ENCODE data around the gene HSD17B14. TPM values are rescaled to one million over a fixed set of nuclear protein-coding genes. Genes with fewer than 3 reads are reported as not detected.
"Not testable (repeated sequence)": the region's sequence is repeated elsewhere in the genome, so short reads cannot be mapped to it uniquely, and the experiment has no call there.

Gene HSD17B14
- total and polyA plus RNA-seq, 2 experiments from 2014 or later, result 8.4 to 11.7 TPM

DNA sequence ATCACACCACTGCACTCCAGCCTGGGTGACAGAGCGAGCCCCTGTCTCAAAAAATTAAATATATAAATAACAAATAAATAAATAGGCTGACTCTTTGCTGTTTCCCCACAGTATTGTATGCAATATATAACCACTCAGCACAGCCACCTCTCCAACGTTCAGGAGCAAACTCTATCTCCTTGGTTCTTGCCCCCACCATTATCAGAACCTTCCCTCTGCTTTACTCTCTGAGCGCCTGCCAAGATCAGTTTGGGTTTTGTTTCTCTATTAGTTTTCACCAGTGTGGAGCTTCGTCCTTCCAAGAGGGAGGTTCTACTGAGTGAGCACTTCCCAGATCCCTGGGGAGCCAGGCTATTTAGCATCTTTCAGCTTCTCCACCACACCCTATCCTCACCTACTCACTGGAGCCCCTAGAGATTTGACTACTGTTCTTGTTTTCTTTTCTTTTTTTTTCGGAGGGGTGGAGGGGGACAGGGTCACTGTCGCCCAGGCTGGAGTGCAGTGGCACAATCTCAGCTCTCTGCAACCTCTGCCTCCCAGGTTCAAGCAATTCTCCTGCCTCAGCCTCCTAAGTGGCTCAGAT is 68.0 kb downstream of the HSD17B14 start:
- H2AFZ ChIP-seq; H3K9me2 ChIP-seq (ENCODE audit: insufficient read depth); H3K27ac Mint-ChIP-seq; H3K4me1 ChIP-seq (ENCODE audit: insufficient read depth); H3K27ac ChIP-seq (ENCODE audit: low read depth); H3K4me2 ChIP-seq; H3K9me3 Mint-ChIP-seq; H3K36me3 Mint-ChIP-seq (ENCODE audit: low read depth); H3K4me3 ChIP-seq; H3K4me3 Mint-ChIP-seq; DNase-seq (ENCODE audit: low spot score); H4K20me1 ChIP-seq (replicated peaks; ENCODE audit: insufficient read depth); H3K36me3 ChIP-seq (ENCODE audit: insufficient read depth); H3K79me2 ChIP-seq (replicated peaks; ENCODE audit: insufficient read depth); H3K27me3 Mint-ChIP-seq (ENCODE audit: insufficient read depth, low read depth, poor library complexity); H3F3A ChIP-seq (replicated peaks; ENCODE audit: low read depth); H3K27me3 ChIP-seq (ENCODE audit: insufficient read depth): not testable (repeated sequence)
- peak; percentile 71 for ATAC-seq
- H3K4me1 Mint-ChIP-seq, result peaks cover 12% of the 10 kb centered on the region

DNA sequence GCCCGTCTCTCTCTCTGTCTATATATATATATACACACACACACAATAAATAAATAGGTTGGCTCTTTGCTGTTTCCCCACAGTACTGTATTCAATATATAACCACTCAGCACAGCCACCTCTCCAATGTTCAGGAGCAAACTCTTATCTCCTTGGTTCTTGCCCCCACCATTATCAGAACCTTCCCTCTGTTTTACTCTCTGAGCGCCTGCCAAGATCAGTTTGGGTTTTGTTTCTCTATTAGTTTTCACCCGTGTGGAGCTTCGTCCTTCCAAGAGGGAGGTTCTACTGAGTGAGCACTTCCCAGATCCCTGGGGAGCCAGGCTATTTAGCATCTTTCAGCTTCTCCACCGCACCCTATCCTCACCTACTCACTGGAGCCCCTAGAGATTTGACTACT is 70.5 kb downstream of the HSD17B14 start:
- not testable (repeated sequence) for DNase-seq (ENCODE audit: low spot score); H3K79me2 ChIP-seq (replicated peaks; ENCODE audit: insufficient read depth); H3K4me2 ChIP-seq; H3K27me3 ChIP-seq (ENCODE audit: insufficient read depth); H3K36me3 Mint-ChIP-seq (ENCODE audit: low read depth); H3K4me1 ChIP-seq (ENCODE audit: insufficient read depth); H3K4me3 ChIP-seq; H3K27me3 Mint-ChIP-seq (ENCODE audit: insufficient read depth, low read depth, poor library complexity); H3K36me3 ChIP-seq (ENCODE audit: insufficient read depth); H3K9me2 ChIP-seq (ENCODE audit: insufficient read depth); H2AFZ ChIP-seq; H3K4me1 Mint-ChIP-seq; H3K9me3 Mint-ChIP-seq; H3F3A ChIP-seq (replicated peaks; ENCODE audit: low read depth); H3K27ac ChIP-seq (ENCODE audit: low read depth); H3K4me3 Mint-ChIP-seq; H3K27ac Mint-ChIP-seq; H4K20me1 ChIP-seq (replicated peaks; ENCODE audit: insufficient read depth)
- peak; percentile 34; the same call in 1 of the 3 replicates for ATAC-seq

Small RNA genes lying within 50 kb of the gene (small RNA-seq; reads per million reads assigned to genes)
- gene RNU6-317P (ENCODE audit: low replicate concordance), result not detected

Other genes with a start within 250 kb of the HSD17B14 start
Only the 30 nearest of the 33 such genes appear.
- gene FAM83E, start 221.4 kb downstream of the HSD17B14 start, total RNA-seq (2014; rRNA removed; shearing (Covaris generic)), result 2.3 and 4.5 TPM in 2 replicates
- 0.90 and 1.0 TPM in 2 replicates for gene FAM83E, start 221.4 kb downstream of the HSD17B14 start, polyA plus RNA-seq (2016; fragmentation: Nextera tagmentation; extraction: Ambion mirVana)
- 1,660 and 1,898 TPM in 2 replicates for gene RPL18, start 217.3 kb downstream of the HSD17B14 start, total RNA-seq (2014; rRNA removed; shearing (Covaris generic))
- 2,011 and 2,172 TPM in 2 replicates for gene RPL18, start 217.3 kb downstream of the HSD17B14 start, polyA plus RNA-seq (2016; fragmentation: Nextera tagmentation; extraction: Ambion mirVana)
- 39.8 and 50.3 TPM in 2 replicates for gene SPHK2, start 217.0 kb downstream of the HSD17B14 start, total RNA-seq (2014; rRNA removed; shearing (Covaris generic))
- 18.3 TPM in 2 replicates for gene SPHK2, start 217.0 kb downstream of the HSD17B14 start, polyA plus RNA-seq (2016; fragmentation: Nextera tagmentation; extraction: Ambion mirVana)
- 5.7 and 5.9 TPM in 2 replicates for gene DBP, start 199.1 kb downstream of the HSD17B14 start, total RNA-seq (2014; rRNA removed; shearing (Covaris generic))
- 5.0 and 6.3 TPM in 2 replicates for gene DBP, start 199.1 kb downstream of the HSD17B14 start, polyA plus RNA-seq (2016; fragmentation: Nextera tagmentation; extraction: Ambion mirVana)
- gene CA11, start 190.3 kb downstream of the HSD17B14 start, total RNA-seq (2014; rRNA removed; shearing (Covaris generic)), result 8.8 and 9.8 TPM in 2 replicates
- gene CA11, start 190.3 kb downstream of the HSD17B14 start, polyA plus RNA-seq (2016; fragmentation: Nextera tagmentation; extraction: Ambion mirVana), result 29.7 and 38.8 TPM in 2 replicates
- 0.82 and 0.94 TPM in 2 replicates for gene NTN5, start 163.5 kb downstream of the HSD17B14 start, total RNA-seq (2014; rRNA removed; shearing (Covaris generic))
- 0.38 and 0.52 TPM in 2 replicates for gene NTN5, start 163.5 kb downstream of the HSD17B14 start, polyA plus RNA-seq (2016; fragmentation: Nextera tagmentation; extraction: Ambion mirVana)
- gene FUT2, start 140.5 kb downstream of the HSD17B14 start, total RNA-seq (2014; rRNA removed; shearing (Covaris generic)), result 2.2 and 5.6 TPM in 2 replicates
- gene FUT2, start 140.5 kb downstream of the HSD17B14 start, polyA plus RNA-seq (2016; fragmentation: Nextera tagmentation; extraction: Ambion mirVana), result 4.8 and 5.0 TPM in 2 replicates
- 0.39 and 1.9 TPM in 2 replicates for gene MAMSTR, start 116.8 kb downstream of the HSD17B14 start, total RNA-seq (2014; rRNA removed; shearing (Covaris generic))
- 2.0 and 2.5 TPM in 2 replicates for gene MAMSTR, start 116.8 kb downstream of the HSD17B14 start, polyA plus RNA-seq (2016; fragmentation: Nextera tagmentation; extraction: Ambion mirVana)
- gene RASIP1, start 95.9 kb downstream of the HSD17B14 start, total RNA-seq (2014; rRNA removed; shearing (Covaris generic)), result 14.8 and 18.0 TPM in 2 replicates
- gene RASIP1, start 95.9 kb downstream of the HSD17B14 start, polyA plus RNA-seq (2016; fragmentation: Nextera tagmentation; extraction: Ambion mirVana), result 9.2 and 11.2 TPM in 2 replicates
- gene IZUMO1, start 89.6 kb downstream of the HSD17B14 start, total RNA-seq (2014; rRNA removed; shearing (Covaris generic)), result 1.7 and 3.5 TPM in 2 replicates
- 1.2 and 1.3 TPM in 2 replicates for gene IZUMO1, start 89.6 kb downstream of the HSD17B14 start, polyA plus RNA-seq (2016; fragmentation: Nextera tagmentation; extraction: Ambion mirVana)
- gene FUT1, start 83.8 kb downstream of the HSD17B14 start, total RNA-seq (2014; rRNA removed; shearing (Covaris generic)), result 20.3 and 20.8 TPM in 2 replicates
- 4.4 and 4.7 TPM in 2 replicates for gene FUT1, start 83.8 kb downstream of the HSD17B14 start, polyA plus RNA-seq (2016; fragmentation: Nextera tagmentation; extraction: Ambion mirVana)
- 1.3 TPM in 1 of 2 replicates, not detected in the other for gene FGF21, start 81.0 kb downstream of the HSD17B14 start, total RNA-seq (2014; rRNA removed; shearing (Covaris generic))
- 0.78 and 1.1 TPM in 2 replicates for gene FGF21, start 81.0 kb downstream of the HSD17B14 start, polyA plus RNA-seq (2016; fragmentation: Nextera tagmentation; extraction: Ambion mirVana)
- 30.6 and 53.5 TPM in 2 replicates for gene BCAT2, start 25.5 kb downstream of the HSD17B14 start, total RNA-seq (2014; rRNA removed; shearing (Covaris generic))
- 30.4 and 35.8 TPM in 2 replicates for gene BCAT2, start 25.5 kb downstream of the HSD17B14 start, polyA plus RNA-seq (2016; fragmentation: Nextera tagmentation; extraction: Ambion mirVana)
- gene PLEKHA4, start 32.1 kb upstream of the HSD17B14 start, total RNA-seq (2014; rRNA removed; shearing (Covaris generic)), result 12.3 and 15.1 TPM in 2 replicates
- 10.9 and 12.2 TPM in 2 replicates for gene PLEKHA4, start 32.1 kb upstream of the HSD17B14 start, polyA plus RNA-seq (2016; fragmentation: Nextera tagmentation; extraction: Ambion mirVana)
- 14.5 and 15.8 TPM in 2 replicates for gene PPP1R15A, start 35.9 kb upstream of the HSD17B14 start, total RNA-seq (2014; rRNA removed; shearing (Covaris generic))
- gene PPP1R15A, start 35.9 kb upstream of the HSD17B14 start, polyA plus RNA-seq (2016; fragmentation: Nextera tagmentation; extraction: Ambion mirVana), result 14.0 and 14.4 TPM in 2 replicates
- gene TULP2, start 62.3 kb upstream of the HSD17B14 start, total RNA-seq (2014; rRNA removed; shearing (Covaris generic)), result 0.12 and 0.42 TPM in 2 replicates
- 1.1 and 1.9 TPM in 2 replicates for gene TULP2, start 62.3 kb upstream of the HSD17B14 start, polyA plus RNA-seq (2016; fragmentation: Nextera tagmentation; extraction: Ambion mirVana)
- gene NUCB1, start 63.8 kb upstream of the HSD17B14 start, total RNA-seq (2014; rRNA removed; shearing (Covaris generic)), result 142 and 163 TPM in 2 replicates
- gene NUCB1, start 63.8 kb upstream of the HSD17B14 start, polyA plus RNA-seq (2016; fragmentation: Nextera tagmentation; extraction: Ambion mirVana), result 57.1 and 64.9 TPM in 2 replicates
- gene DHDH, start 97.2 kb upstream of the HSD17B14 start, total RNA-seq (2014; rRNA removed; shearing (Covaris generic)), result 0.69 and 0.78 TPM in 2 replicates
- 4.7 and 8.4 TPM in 2 replicates for gene DHDH, start 97.2 kb upstream of the HSD17B14 start, polyA plus RNA-seq (2016; fragmentation: Nextera tagmentation; extraction: Ambion mirVana)
- 184 and 261 TPM in 2 replicates for gene BAX, start 118.4 kb upstream of the HSD17B14 start, total RNA-seq (2014; rRNA removed; shearing (Covaris generic))
- gene BAX, start 118.4 kb upstream of the HSD17B14 start, polyA plus RNA-seq (2016; fragmentation: Nextera tagmentation; extraction: Ambion mirVana), result 168 and 179 TPM in 2 replicates
- 1,625 and 2,064 TPM in 2 replicates for gene FTL, start 128.8 kb upstream of the HSD17B14 start, total RNA-seq (2014; rRNA removed; shearing (Covaris generic))
- 5,278 and 5,436 TPM in 2 replicates for gene FTL, start 128.8 kb upstream of the HSD17B14 start, polyA plus RNA-seq (2016; fragmentation: Nextera tagmentation; extraction: Ambion mirVana)
- gene GYS1, start 156.8 kb upstream of the HSD17B14 start, total RNA-seq (2014; rRNA removed; shearing (Covaris generic)), result 23.1 and 28.9 TPM in 2 replicates
- 15.9 and 19.9 TPM in 2 replicates for gene GYS1, start 156.8 kb upstream of the HSD17B14 start, polyA plus RNA-seq (2016; fragmentation: Nextera tagmentation; extraction: Ambion mirVana)
- gene RUVBL2, start 157.4 kb upstream of the HSD17B14 start, total RNA-seq (2014; rRNA removed; shearing (Covaris generic)), result 222 and 252 TPM in 2 replicates
- 194 and 196 TPM in 2 replicates for gene RUVBL2, start 157.4 kb upstream of the HSD17B14 start, polyA plus RNA-seq (2016; fragmentation: Nextera tagmentation; extraction: Ambion mirVana)
- 1.9 TPM in 1 of 2 replicates, not detected in the other for gene LHB, start 180.6 kb upstream of the HSD17B14 start, total RNA-seq (2014; rRNA removed; shearing (Covaris generic))
- 0.76 TPM in 1 of 2 replicates, not detected in the other for gene LHB, start 180.6 kb upstream of the HSD17B14 start, polyA plus RNA-seq (2016; fragmentation: Nextera tagmentation; extraction: Ambion mirVana)
- not detected in 2 replicates for gene CGB3, start 187.8 kb upstream of the HSD17B14 start, total RNA-seq (2014; rRNA removed; shearing (Covaris generic))
- not detected in 2 replicates for gene CGB3, start 187.8 kb upstream of the HSD17B14 start, polyA plus RNA-seq (2016; fragmentation: Nextera tagmentation; extraction: Ambion mirVana)
- gene CGB2, start 195.4 kb upstream of the HSD17B14 start, total RNA-seq (2014; rRNA removed; shearing (Covaris generic)), result not detected in 2 replicates
- gene CGB2, start 195.4 kb upstream of the HSD17B14 start, polyA plus RNA-seq (2016; fragmentation: Nextera tagmentation; extraction: Ambion mirVana), result 0.57 TPM in 1 of 2 replicates, not detected in the other
- 0.52 TPM in 1 of 2 replicates, not detected in the other for gene CGB1, start 200.4 kb upstream of the HSD17B14 start, total RNA-seq (2014; rRNA removed; shearing (Covaris generic))
- gene CGB1, start 200.4 kb upstream of the HSD17B14 start, polyA plus RNA-seq (2016; fragmentation: Nextera tagmentation; extraction: Ambion mirVana), result not detected in 2 replicates
- not detected in 2 replicates for gene CGB5, start 207.4 kb upstream of the HSD17B14 start, total RNA-seq (2014; rRNA removed; shearing (Covaris generic))
- gene CGB5, start 207.4 kb upstream of the HSD17B14 start, polyA plus RNA-seq (2016; fragmentation: Nextera tagmentation; extraction: Ambion mirVana), result not detected in 2 replicates
- not detected in 2 replicates for gene CGB8, start 212.6 kb upstream of the HSD17B14 start, total RNA-seq (2014; rRNA removed; shearing (Covaris generic))
- not detected in 2 replicates for gene CGB8, start 212.6 kb upstream of the HSD17B14 start, polyA plus RNA-seq (2016; fragmentation: Nextera tagmentation; extraction: Ambion mirVana)
- gene CGB7, start 221.3 kb upstream of the HSD17B14 start, total RNA-seq (2014; rRNA removed; shearing (Covaris generic)), result 0.97 and 1.0 TPM in 2 replicates
- 0.32 and 0.66 TPM in 2 replicates for gene CGB7, start 221.3 kb upstream of the HSD17B14 start, polyA plus RNA-seq (2016; fragmentation: Nextera tagmentation; extraction: Ambion mirVana)
- 0.39 and 0.94 TPM in 2 replicates for gene NTF4, start 228.3 kb upstream of the HSD17B14 start, total RNA-seq (2014; rRNA removed; shearing (Covaris generic))
- gene NTF4, start 228.3 kb upstream of the HSD17B14 start, polyA plus RNA-seq (2016; fragmentation: Nextera tagmentation; extraction: Ambion mirVana), result 2.7 TPM in 2 replicates